GM19043 (cell line): Measurements from ENCODE around the gene PARG.
"Not testable (repeated sequence)": the region's sequence is repeated elsewhere in the genome, so short reads cannot be mapped to it uniquely, and the experiment has no call there.

Experiments
- ATAC-seq: cut with Tn5 transposase; IDR thresholded peaks from one replicate; pipeline ENCODE4 v1.9.1; 2021; ENCODE audit warnings: low read depth; ENCODE audit not compliant: unreplicated experiment

The PARG gene

DNA sequence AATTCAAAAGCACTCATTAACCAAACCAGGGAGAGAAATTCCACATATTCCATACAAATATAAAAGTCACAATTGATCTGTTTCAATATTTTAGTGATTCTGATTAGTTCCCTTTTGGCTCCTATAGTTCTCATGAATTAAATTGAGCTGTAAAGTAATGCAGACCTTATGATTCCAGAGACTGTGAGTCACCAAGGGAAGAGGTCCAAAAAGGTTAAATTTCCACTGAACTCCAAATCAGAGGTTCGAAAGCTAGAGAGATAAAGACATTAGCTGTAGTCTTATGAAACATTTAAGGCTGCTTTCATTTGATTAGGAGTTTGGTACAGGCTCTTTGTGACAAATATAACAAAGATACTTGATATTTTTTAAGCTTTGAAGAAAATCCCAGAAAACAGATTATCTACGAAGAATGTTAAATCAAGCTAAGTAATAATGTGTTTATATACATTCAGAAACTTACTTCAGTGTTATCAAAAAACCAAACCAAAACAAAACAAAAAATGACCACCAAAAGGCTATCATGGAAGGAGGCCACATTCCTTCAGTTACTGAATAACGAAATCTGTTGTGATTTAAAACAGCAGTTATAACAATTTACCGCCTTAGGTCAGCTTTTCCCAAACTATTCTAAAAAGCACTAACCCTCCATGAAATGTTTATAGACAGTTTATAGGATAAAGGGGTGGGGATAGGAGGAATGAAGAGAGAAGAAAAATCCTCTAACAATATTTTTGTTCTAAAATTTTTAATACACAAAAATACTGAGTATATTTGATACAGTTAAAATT is 33.3 kb downstream of the PARG start:
- ATAC-seq = not testable (repeated sequence)

DNA sequence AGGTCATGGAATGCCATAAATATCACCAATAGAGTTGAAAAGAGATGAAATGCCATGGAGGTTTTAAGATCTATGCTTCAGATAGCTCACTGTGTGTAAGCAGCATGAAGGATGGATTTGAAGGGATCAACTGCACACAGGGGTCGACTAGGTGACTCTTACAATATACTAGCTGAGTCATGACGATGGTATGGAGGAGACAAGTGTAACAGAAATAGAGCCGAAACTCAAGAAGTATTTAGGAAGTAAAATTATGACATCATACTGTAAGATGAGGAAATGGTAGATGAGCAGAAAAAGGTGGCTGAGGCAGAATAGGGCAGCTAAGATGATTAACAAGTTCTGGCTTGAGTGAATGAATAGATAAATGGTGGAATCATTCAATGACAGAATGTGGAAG is 38.0 kb downstream of the PARG start:
- ATAC-seq = not testable (repeated sequence)

GRCh38 chr10:49900406-49900805 is 41.4 kb downstream of the PARG start:
- not testable (repeated sequence) for ATAC-seq

GRCh38 chr10:49899999-49900398 is 41.8 kb downstream of the PARG start:
- not testable (repeated sequence) for ATAC-seq

GRCh38 chr10:49890025-49890424 is 51.8 kb downstream of the PARG start:
- not testable (repeated sequence) for ATAC-seq

DNA sequence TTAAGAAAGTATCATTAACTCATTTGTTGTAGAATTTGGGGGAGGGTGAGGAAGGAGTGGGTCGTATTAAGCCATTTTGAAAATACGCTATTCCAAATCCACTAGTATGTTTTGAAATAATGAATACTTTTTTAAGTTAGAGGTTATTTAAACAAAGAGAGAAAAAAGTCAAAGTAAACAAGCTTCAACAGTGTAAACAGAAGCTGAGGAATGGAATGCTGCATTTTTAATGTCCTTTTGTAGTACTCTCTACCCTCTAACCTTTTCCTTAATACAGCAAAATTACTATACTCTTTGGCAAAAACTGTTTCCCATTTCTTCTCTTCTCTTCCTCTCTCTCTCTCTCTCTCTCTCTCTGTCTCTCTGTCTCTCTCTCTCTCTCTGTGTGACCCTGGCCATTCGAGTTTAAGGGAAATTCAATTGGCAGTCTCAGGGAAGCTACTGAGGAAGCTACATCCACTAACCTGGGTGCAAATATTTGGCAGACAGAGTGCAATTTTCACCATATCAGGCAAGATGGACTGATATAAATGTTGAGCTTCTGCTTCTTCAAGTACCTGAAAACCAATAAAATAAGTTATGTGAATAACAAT is 57.0 kb downstream of the PARG start:
- not testable (repeated sequence) for ATAC-seq

DNA sequence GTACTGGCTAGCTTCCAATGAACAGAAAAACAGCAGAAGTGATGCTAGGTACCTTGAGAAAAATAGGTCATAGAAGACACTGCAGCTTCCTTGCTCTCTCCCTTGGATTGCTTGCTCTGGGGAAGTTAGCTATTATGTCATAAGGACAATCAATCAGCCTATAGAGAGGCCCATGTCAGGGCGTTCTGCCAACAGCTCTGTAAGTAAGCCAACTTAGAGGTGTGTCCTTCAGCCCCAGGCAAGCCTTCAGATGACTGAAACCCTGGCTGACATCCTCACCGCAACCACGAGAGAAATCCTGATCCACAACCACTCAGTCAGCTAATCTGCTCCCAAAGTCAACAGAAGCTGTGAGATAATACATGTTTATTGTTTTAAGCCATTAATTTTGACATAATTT is 58.0 kb downstream of the PARG start:
- ATAC-seq = not testable (repeated sequence)

- not testable (repeated sequence) for ATAC-seq
Measured at GRCh38 chr10:49882327-49882726, 59.5 kb downstream of the PARG start.

- not testable (repeated sequence) for ATAC-seq
Measured at GRCh38 chr10:49872740-49873139, 69.1 kb downstream of the PARG start.

- ATAC-seq = not testable (repeated sequence)
Measured at GRCh38 chr10:49871462-49871861, 70.4 kb downstream of the PARG start.

DNA sequence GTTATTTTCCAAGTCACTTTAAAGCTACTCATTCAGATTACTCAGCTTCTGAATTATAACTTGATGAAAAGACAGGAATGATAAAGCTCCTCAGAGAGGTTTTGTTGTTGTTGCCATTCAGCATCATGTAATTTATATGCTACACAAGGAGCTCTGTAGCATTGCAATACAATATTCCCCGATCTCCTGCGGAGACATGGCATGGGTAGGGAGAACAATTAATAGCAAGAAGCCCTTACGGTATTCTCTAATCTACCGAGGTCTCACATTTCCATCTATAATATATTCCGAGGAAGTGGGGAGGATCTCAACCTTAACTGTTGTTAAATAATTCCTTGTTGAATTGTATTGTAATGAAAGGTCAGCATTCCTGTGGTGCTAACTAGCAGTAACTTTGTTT is 81.9 kb downstream of the PARG start:
- not testable (repeated sequence) for ATAC-seq

DNA sequence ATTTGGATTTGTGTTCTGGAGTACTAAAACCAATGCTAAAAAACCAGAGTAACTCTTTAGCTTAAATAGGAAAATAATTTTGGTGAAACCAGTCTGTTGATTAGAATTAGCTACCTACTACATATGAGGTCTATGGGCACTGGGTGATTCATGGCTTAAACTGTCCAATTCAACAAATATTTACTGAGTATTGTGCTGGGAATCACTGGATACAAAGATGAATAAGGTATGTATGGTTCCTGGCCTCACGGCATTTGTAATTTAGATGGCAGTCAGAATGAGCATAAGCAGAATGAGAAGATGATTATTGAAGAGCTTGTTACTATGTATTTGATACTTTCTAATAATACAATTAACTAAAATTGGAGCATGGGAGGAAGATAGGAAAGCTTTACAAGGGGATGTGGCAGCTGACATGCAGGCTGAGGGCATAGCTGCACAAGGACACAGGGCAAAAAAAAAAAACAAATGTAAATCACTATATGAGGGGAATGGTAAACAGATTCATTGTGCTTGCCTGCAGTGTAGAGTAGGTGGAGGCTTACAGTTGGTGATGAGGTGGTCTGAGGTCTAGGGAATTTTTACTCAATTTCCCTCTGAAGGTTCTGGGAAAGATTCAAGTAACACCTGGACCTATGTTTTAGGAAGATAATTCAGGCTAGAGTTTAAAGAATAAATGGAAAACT is 83.0 kb downstream of the PARG start:
- ATAC-seq = not testable (repeated sequence)

DNA sequence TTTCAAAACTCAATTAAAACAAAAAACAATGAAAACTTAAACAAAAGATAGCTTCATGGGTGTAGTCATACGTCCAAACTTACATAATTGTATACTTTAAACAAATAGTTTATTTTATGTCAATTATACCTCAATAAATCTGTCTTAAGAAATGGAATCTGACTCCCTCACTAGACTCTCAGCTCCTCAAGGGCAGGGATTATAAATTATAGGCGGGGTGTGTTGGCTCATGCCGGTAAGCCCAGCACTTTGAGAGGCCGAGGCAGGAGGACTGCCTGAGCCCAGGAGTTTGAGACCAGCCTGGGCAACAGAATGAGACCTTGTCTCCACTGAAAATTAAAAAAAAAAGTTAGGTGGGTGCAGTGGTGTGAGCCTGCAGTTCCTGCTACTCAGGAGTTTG is 92.3 kb downstream of the PARG start:
- ATAC-seq = not testable (repeated sequence)

- no peak for ATAC-seq
Measured at GRCh38 chr10:49844775-49845595, 96.8 kb downstream of the PARG start.

GRCh38 chr10:49842333-49842628 is 99.5 kb downstream of the PARG start:
- not testable (repeated sequence) for ATAC-seq

DNA sequence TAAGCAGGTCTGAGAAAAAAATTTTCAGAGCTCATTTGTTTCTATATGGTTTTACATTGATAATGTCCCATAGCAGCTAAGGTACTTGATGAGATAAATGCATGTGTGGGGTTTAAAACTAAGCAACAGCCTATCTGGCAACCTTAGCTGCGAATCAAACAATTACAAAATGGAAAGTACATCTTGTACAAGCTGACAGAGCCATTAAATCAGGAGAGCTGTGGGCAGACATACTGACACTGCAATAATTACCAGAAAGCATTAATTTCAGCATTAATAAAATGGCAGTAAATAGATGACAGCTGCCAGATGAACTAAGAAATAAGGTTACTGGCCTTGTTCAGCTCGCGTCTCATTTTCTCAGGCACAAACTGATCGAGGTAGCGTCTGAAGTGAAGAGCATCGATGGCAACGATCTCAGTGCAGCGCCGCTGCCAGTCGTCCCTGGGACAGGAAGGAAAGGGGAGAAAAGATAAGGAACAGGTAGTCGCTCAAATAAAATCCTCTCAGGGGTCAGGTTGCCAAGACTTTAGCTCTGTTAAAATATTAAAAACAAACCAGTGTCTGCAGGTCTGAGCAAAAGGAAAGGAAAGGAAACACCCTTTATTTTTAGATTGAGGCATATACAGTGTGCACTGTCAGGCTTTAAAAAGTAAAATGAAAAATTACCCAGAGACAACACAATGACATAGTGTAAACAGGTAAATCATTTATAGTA is 100.1 kb downstream of the PARG start:
- ATAC-seq = no peak

DNA sequence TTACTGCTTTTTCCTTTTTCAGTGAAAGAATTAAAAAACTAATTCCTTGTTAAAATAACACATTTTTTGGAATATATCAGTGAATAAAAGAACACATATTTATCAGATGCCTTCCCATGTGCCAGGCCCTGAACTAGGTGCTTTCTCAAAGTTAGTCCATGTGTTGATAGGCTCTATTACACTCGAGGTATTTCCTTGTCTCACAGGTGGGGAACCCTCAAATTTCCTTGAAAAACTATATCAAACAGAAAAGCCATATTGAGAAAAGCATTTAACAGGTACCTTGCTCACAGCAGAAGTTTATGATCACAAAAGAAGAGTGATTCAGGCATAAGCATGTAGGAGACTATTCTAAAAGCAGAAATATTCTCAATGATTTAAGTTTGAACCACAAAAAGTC is 104.1 kb downstream of the PARG start:
- no peak for ATAC-seq

- ATAC-seq = no peak
Measured at GRCh38 chr10:49837051-49837478, 104.8 kb downstream of the PARG start.

- no peak for ATAC-seq
Measured at GRCh38 chr10:49834976-49835375, 106.9 kb downstream of the PARG start.

GRCh38 chr10:49834201-49834600 is 107.6 kb downstream of the PARG start:
- ATAC-seq = no peak
